ENCODE measurements around the gene VDAC1. TPM values are rescaled to one million over a fixed set of nuclear protein-coding genes. Genes with fewer than 3 reads are reported as not detected.

Gene VDAC1
- total and polyA plus RNA-seq, 2 donors (not counting 1 experiment from before 2014, with no cell fraction given) = 27.8 to 60.7 TPM

- Histone ChIP-seq H3K4me1 (ENCODE audit: control insufficient read depth in 2 of 2, insufficient read depth in 2 of 2, low read length in 2 of 2) (peaks cover 31 to 47% of the 10 kb centered on the region in 2 donors), H3K36me3 (replicated peaks in 1 of 2; ENCODE audit: control extremely low read depth in 1 of 2, control insufficient read depth in 1 of 2, extremely low read depth in 1 of 2, insufficient read depth in 2 of 2, low read length in 1 of 2) (no peaks in the 10 kb centered on the region), H3K27ac (ENCODE audit: low read length in 2 of 2) (no peak overlapping the region), H3K79me2 (ENCODE audit: control insufficient read depth, insufficient read depth, low read length) (no peaks in the 10 kb centered on the region), H3K4me3 (ENCODE audit: control extremely low read depth in 1 of 5, extremely low read depth in 1 of 5, insufficient read depth in 1 of 5, low read depth in 2 of 5, low read length in 4 of 5) (no peak overlapping the region), H3K27me3 (replicated peaks in 1 of 4; ENCODE audit: control extremely low read depth in 1 of 4, control insufficient read depth in 3 of 4, insufficient read depth in 4 of 4, low read length in 3 of 4) (no peaks in the 10 kb centered on the region), H3K4me2 (replicated peaks; ENCODE audit: low read depth, low read length, poor library complexity, severe bottlenecking) (no peak overlapping the region), H3K9ac (ENCODE audit: low read length) (no peak overlapping the region), H3K9me3 (ENCODE audit: control extremely low read depth in 1 of 3, control insufficient read depth in 2 of 3, insufficient read depth in 1 of 3, low read length in 2 of 3) (no peaks in the 10 kb centered on the region), H2AFZ (ENCODE audit: insufficient read depth, low read depth, low read length, poor library complexity, severe bottlenecking) (no peak overlapping the region), H4K20me1 (ENCODE audit: control insufficient read depth, insufficient read depth, low read length, poor library complexity, severe bottlenecking) (no peaks in the 10 kb centered on the region)
- TF ChIP-seq CTCF (IDR thresholded peaks at IDR 0.05) = peak; percentile 88
- no peak for TF ChIP-seq EZH2 (IDR thresholded peaks at IDR 0.05; ENCODE audit: borderline replicate concordance, insufficient read depth, low read depth, low read length, poor library complexity, severe bottlenecking)
- ChIA-PET CTCF (interaction anchor here (0.7 to 5.1 kb wide), 33 partner anchors 8 to 834 kb away, joined by 3 to 87 read pairs (median 5); no protein-coding TSS in a partner anchor), POLR2A (interaction anchor here (0.9 kb wide), 1 partner anchor 10 kb away, joined by 3 read pairs; no protein-coding TSS in a partner anchor)
- intact Hi-C loops (cut with micrococcal nuclease) = loop anchor here (1.0 kb wide), 5 partner anchors 12 to 833 kb away; no protein-coding TSS in a partner anchor
- Mint-ChIP-seq H3K27ac (no peak overlapping the region), H3K4me1 (peaks cover 36% of the 10 kb centered on the region), H3K27me3 (no peaks in the 10 kb centered on the region), H3K4me3 (no peak overlapping the region), H3K9me3 (ENCODE audit: insufficient read depth) (no peaks in the 10 kb centered on the region)
- 74% methylated on average over 11 of the region's 19 CpGs for WGBS (ENCODE audit: insufficient coverage)
- DNase-seq (peak; percentile 77), ATAC-seq (ENCODE audit: low read depth) (peak; percentile 88)
Measured at GRCh38 chr5:133944263-133945185, 60.3 kb downstream of the VDAC1 start.

GRCh38 chr5:133943475-133943817 is 61.3 kb downstream of the VDAC1 start:
- no peak overlapping the region for H3K27ac ChIP-seq (ENCODE audit: low read length in 2 of 2)
- H3K79me2 ChIP-seq (ENCODE audit: control insufficient read depth, insufficient read depth, low read length) = no peaks in the 10 kb centered on the region
- H3K27me3 ChIP-seq (replicated peaks in 1 of 4; ENCODE audit: control extremely low read depth in 1 of 4, control insufficient read depth in 3 of 4, insufficient read depth in 4 of 4, low read length in 3 of 4) = no peaks in the 10 kb centered on the region
- no peak for DNase-seq
- ChIA-PET POLR2A (no interaction called here), CTCF (interaction anchor here (0.7 to 5.1 kb wide), 13 partner anchors 9 to 833 kb away, joined by 3 to 87 read pairs (median 10); no protein-coding TSS in a partner anchor)
- H3K4me3 Mint-ChIP-seq = no peak overlapping the region
- intact Hi-C loops (cut with micrococcal nuclease) = no loop called here
- H3K4me1 ChIP-seq (ENCODE audit: control insufficient read depth in 2 of 2, insufficient read depth in 2 of 2, low read length in 2 of 2) = peaks cover 42 to 58% of the 10 kb centered on the region in 2 donors
- no peak for ATAC-seq (ENCODE audit: low read depth)
- H3K27me3 Mint-ChIP-seq = no peaks in the 10 kb centered on the region
- H3K9me3 Mint-ChIP-seq (ENCODE audit: insufficient read depth) = no peaks in the 10 kb centered on the region
- H4K20me1 ChIP-seq (ENCODE audit: control insufficient read depth, insufficient read depth, low read length, poor library complexity, severe bottlenecking) = no peaks in the 10 kb centered on the region
- no peak for TF ChIP-seq EZH2 (IDR thresholded peaks at IDR 0.05; ENCODE audit: borderline replicate concordance, insufficient read depth, low read depth, low read length, poor library complexity, severe bottlenecking)
- TF ChIP-seq CTCF (IDR thresholded peaks at IDR 0.05) = no peak
- 100% methylated on average over 3 of the region's 7 CpGs for WGBS (ENCODE audit: insufficient coverage)
- H3K9ac ChIP-seq (ENCODE audit: low read length) = no peak overlapping the region
- H3K4me2 ChIP-seq (replicated peaks; ENCODE audit: low read depth, low read length, poor library complexity, severe bottlenecking) = no peak overlapping the region
- H3K4me1 Mint-ChIP-seq = peaks cover 46% of the 10 kb centered on the region
- H3K4me3 ChIP-seq (ENCODE audit: control extremely low read depth in 1 of 5, extremely low read depth in 1 of 5, insufficient read depth in 1 of 5, low read depth in 2 of 5, low read length in 4 of 5) = no peak overlapping the region
- H3K36me3 ChIP-seq (replicated peaks in 1 of 2; ENCODE audit: control extremely low read depth in 1 of 2, control insufficient read depth in 1 of 2, extremely low read depth in 1 of 2, insufficient read depth in 2 of 2, low read length in 1 of 2) = no peaks in the 10 kb centered on the region
- H3K9me3 ChIP-seq (ENCODE audit: control extremely low read depth in 1 of 3, control insufficient read depth in 2 of 3, insufficient read depth in 1 of 3, low read length in 2 of 3) = no peaks in the 10 kb centered on the region
- H2AFZ ChIP-seq (ENCODE audit: insufficient read depth, low read depth, low read length, poor library complexity, severe bottlenecking) = no peak overlapping the region
- no peak overlapping the region for H3K27ac Mint-ChIP-seq
